HepG2 (cell line): ENCODE measurements around the gene ALB. TPM values are rescaled to one million over a fixed set of nuclear protein-coding genes. Genes with fewer than 3 reads are reported as not detected.

ENCODE experiments used
- E2F1 ChIP-seq: sonication (generic); formaldehyde crosslinking; IDR thresholded peaks from 2 replicates; pipeline ENCODE4 v1.5.0; 2020; ENCODE audit warnings: missing genetic modification reagents
- HDAC6 ChIP-seq: fragments of 200-600 bp; sonication (generic); IDR thresholded peaks from 2 replicates; pipeline ENCODE4 v1.7.0; 2017; ENCODE audit warnings: mild to moderate bottlenecking, antibody characterized with exemption, low read length, low read depth
- KLF15 ChIP-seq: sonication (generic); formaldehyde crosslinking; IDR thresholded peaks from 2 replicates; pipeline ENCODE4 v1.8.1; 2023; ENCODE audit warnings: borderline replicate concordance, mild to moderate bottlenecking, inconsistent platforms, missing genetic modification reagents, mixed read lengths
- TBX2 ChIP-seq: sonication (generic); formaldehyde crosslinking; IDR thresholded peaks from 2 replicates; pipeline ENCODE4 v1.5.0; 2020; ENCODE audit warnings: missing genetic modification reagents, mild to moderate bottlenecking, borderline replicate concordance
- ZBTB25 ChIP-seq: IDR thresholded peaks from 2 replicates; pipeline ENCODE4 v1.6.1; 2018; ENCODE audit warnings: missing genetic modification reagents
- ZNF407 ChIP-seq: sonication (generic); formaldehyde crosslinking; IDR thresholded peaks from one replicate; pipeline ENCODE4 v1.5.1; 2020; ENCODE audit warnings: mild to moderate bottlenecking, missing genetic modification reagents; ENCODE audit errors: not compliant biosample characterization
- ZNF639 ChIP-seq: conservative IDR thresholded peaks from 2 replicates; pipeline ENCODE4 v1.6.1; 2018; ENCODE audit warnings: missing genetic modification reagents
- ZNF781 ChIP-seq: sonication (generic); formaldehyde crosslinking; IDR thresholded peaks from 2 replicates; pipeline ENCODE4 v1.5.1; 2020; ENCODE audit warnings: borderline replicate concordance, mild to moderate bottlenecking, missing genetic modification reagents; ENCODE audit errors: not compliant biosample characterization
- ZSCAN29 ChIP-seq: sonication (generic); formaldehyde crosslinking; conservative IDR thresholded peaks from 2 replicates; pipeline ENCODE4 v1.4.0; 2020; ENCODE audit warnings: mild to moderate bottlenecking, missing genetic modification reagents
- polyA plus RNA-seq, 8 experiments: library from polyadenylated mRNA; depleted of rRNA in 3 of 8; stranded (reverse) in 7 of 8; unstranded in 1 of 8; fragments of >200 nt; fragmentation: Illumina TruSeq in 4 of 8; extraction: Trizol in 4 of 8; gene quantifications; 2 replicates each; pipeline versions ENCODE4 v1.2.1 to v1.2.3, GENCODE V29; 2011 to 2016; ENCODE audit warnings: low read depth in 4 of 8, missing spikeins in 1 of 8, mixed read lengths in 1 of 8; ENCODE audit not compliant: insufficient read depth in 1 of 8
- total RNA-seq, 5 experiments: library from RNA; depleted of rRNA; stranded (reverse); fragments of >200 nt; fragmentation: Illumina TruSeq; extraction: Trizol; gene quantifications; 2 replicates each; pipeline ENCODE4 v1.2.3, GENCODE V29; 2016; ENCODE audit warnings: low read depth in 1 of 5
- TF ChIP-seq, protein P1 (sequence below): sonication (generic); formaldehyde crosslinking; IDR thresholded peaks from 2 replicates; pipeline ENCODE4 v1.8.0; 2022; ENCODE audit warnings: mild to moderate bottlenecking, missing genetic modification reagents, moderate library complexity
- TF ChIP-seq, protein P2 (sequence below): sonication (generic); formaldehyde crosslinking; IDR thresholded peaks from 2 replicates; pipeline ENCODE4 v1.5.0; 2020; ENCODE audit warnings: mild to moderate bottlenecking, missing genetic modification reagents, borderline replicate concordance
- TF ChIP-seq, protein P3 (sequence below): IDR thresholded peaks from 2 replicates; pipeline ENCODE4 v1.6.1; 2016; ENCODE audit warnings: low read depth, control low read depth

ALB gene
- total and polyA plus RNA-seq, 2 of the 13 experiments (the other 11 are each of a cell fraction or from before 2014, with no cell fraction given): 22,259 to 22,625 TPM

- TF ChIP-seq ZNF407 (no peak), ZNF781 (no peak), TBX2 (CRISPR knock-in tag) (0 out of 2 replicates have a peak, but pooled peaks have one; percentile 15), ZBTB25 (CRISPR knock-in tag) (peak; percentile 83; the same call in 1 of the 2 replicates), KLF15 (CRISPR knock-in tag) (no peak), ZSCAN29 (CRISPR knock-in tag) (no peak), E2F1 (CRISPR knock-in tag) (peak; percentile 74), ZNF639 (CRISPR knock-in tag) (no peak), HDAC6 (no peak)
- TF ChIP-seq, protein P1, sequence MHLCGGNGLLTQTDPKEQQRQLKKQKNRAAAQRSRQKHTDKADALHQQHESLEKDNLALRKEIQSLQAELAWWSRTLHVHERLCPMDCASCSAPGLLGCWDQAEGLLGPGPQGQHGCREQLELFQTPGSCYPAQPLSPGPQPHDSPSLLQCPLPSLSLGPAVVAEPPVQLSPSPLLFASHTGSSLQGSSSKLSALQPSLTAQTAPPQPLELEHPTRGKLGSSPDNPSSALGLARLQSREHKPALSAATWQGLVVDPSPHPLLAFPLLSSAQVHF (CRISPR knock-in tag): no peak
- TF ChIP-seq, protein P2, sequence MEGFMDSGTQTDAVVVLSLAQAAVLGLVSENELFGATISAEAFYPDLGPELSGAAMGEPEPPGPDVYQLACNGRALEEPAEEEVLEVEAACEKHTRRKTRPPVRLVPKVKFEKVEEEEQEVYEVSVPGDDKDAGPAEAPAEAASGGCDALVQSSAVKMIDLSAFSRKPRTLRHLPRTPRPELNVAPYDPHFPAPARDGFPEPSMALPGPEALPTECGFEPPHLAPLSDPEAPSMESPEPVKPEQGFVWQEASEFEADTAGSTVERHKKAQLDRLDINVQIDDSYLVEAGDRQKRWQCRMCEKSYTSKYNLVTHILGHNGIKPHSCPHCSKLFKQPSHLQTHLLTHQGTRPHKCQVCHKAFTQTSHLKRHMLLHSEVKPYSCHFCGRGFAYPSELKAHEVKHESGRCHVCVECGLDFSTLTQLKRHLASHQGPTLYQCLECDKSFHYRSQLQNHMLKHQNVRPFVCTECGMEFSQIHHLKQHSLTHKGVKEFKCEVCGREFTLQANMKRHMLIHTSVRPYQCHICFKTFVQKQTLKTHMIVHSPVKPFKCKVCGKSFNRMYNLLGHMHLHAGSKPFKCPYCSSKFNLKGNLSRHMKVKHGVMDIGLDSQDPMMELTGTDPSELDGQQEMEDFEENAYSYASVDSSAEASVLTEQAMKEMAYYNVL (CRISPR knock-in tag): no peak
- TF ChIP-seq, protein P3, sequence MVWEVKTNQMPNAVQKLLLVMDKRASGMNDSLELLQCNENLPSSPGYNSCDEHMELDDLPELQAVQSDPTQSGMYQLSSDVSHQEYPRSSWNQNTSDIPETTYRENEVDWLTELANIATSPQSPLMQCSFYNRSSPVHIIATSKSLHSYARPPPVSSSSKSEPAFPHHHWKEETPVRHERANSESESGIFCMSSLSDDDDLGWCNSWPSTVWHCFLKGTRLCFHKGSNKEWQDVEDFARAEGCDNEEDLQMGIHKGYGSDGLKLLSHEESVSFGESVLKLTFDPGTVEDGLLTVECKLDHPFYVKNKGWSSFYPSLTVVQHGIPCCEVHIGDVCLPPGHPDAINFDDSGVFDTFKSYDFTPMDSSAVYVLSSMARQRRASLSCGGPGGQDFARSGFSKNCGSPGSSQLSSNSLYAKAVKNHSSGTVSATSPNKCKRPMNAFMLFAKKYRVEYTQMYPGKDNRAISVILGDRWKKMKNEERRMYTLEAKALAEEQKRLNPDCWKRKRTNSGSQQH: peak; percentile 50; the same call in 1 of the 2 replicates
Measured at GRCh38 chr4:73404042-73404441, at the start of gene ALB (continued).
